B cell (primary cell): ENCODE measurements around the gene FLNB.

Source experiments
- CTCF ChIP-seq: fragments of 200-600 bp; IDR thresholded peaks from one replicate; pipeline ENCODE4 v1.8.0; 2022; ENCODE audit warnings: antibody characterized with exemption, mild to moderate bottlenecking
- EZH2 ChIP-seq: IDR thresholded peaks from 2 replicates; pipeline ENCODE4 v1.6.1; 2012; ENCODE audit warnings: borderline replicate concordance, low read depth, mild to moderate bottlenecking, moderate library complexity, low read length; ENCODE audit not compliant: insufficient read depth, poor library complexity, severe bottlenecking

GRCh38 chr3:58099865-58100264, 91.6 kb downstream of the FLNB start:
- no peak for TF ChIP-seq CTCF
- TF ChIP-seq EZH2: no peak
